DMS 273 treated with DMSO at 0.1 percent for 48 hours (cell line): ENCODE data around the gene PRKCA.
"Not testable (repeated sequence)": the region's sequence is repeated elsewhere in the genome, so short reads cannot be mapped to it uniquely, and the experiment has no call there.

Source experiments
- DNase-seq: peaks from one replicate; lab custom pipeline; 2025; lab: John Stamatoyannopoulos, UW

PRKCA gene

GRCh38 chr17:66290101-66290722 lies 12.2 kb upstream of the PRKCA start:
- no peak for DNase-seq

DNA sequence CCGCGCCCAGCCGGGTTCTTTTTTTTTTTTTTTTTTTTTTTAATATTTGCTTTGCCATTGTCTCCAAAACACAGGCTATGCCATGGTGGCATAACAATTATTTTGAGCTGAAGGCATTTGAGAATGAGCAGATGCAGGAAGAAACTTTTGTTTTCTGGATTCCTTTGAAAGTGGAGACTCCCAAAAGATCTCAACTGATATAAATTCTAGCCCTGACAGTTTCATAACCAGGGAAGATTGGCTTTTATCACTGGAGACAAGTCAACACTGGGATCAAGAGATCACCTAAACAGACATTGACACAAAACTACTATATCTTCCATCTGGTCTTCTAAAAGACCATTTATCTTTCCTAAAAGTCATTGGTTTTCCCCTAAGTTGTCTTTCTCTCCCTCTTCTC lies 10.1 kb upstream of the PRKCA start:
- no peak for DNase-seq

DNA sequence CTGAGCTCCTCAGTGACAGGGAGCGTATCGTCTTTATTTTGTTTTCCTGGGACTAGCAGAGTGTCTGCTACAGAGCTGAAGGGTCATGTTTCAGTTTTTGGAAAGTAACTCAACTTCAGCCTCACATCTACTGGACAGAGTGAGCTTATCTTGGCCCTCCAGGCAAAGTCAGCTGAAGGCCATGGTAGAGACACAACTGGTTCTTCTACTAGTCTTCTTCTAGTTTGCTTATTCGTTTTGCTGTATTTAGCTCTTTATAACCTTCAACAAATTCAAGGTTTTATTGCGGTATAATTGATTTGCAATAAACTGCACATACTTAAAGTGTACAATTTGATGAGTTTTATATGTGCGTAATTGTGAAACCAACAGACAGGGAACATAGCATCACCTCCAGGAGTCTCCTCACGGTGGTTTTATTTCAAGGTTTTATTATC lies 6.1 kb upstream of the PRKCA start:
- no peak for DNase-seq

DNA sequence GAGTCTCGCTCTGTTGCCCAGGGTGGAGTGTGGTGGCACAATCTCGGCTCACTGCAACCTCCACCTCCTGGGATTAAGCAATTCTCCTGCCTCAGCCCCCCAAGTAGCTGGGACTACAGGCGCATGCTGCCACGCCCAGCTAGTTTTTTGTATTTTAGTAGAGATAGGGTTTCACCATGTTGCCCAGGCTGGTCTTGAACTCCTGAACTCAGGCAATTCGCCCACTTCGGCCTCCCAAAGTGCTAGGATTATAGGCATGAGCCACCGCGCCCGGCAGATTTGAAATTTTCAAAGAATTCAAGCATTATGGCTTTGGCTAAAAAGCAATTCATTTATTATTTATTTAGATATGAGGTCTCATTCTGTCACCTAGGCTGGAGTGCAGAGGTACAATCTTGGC lies 5.0 kb upstream of the PRKCA start:
- not testable (repeated sequence) for DNase-seq

DNA sequence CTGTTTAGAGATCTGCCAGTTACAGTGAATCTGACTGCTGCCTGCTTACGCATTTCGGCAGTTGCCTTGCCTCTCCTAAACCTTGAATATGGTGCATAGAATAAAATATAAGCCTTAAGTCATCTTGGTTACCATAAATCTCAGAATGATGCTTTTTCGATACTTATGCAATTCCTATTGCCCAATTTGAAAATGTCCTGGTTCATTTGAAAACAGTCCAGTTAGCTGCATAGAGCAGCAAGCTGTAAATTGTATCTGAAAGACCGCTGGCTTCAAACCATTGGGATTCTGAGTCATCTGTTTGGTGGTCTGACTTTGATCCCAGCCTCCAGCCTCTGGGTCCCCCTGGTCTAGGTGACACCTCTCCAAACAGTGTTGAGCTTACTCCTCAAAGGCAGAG lies 2.7 kb upstream of the PRKCA start:
- DNase-seq, result no peak

- DNase-seq, result no peak
Observed at GRCh38 chr17:66300956-66301355, 1.5 kb upstream of the PRKCA start.

- no peak for DNase-seq
Observed at GRCh38 chr17:66301367-66301863, 998 bp upstream of the PRKCA start.

DNA sequence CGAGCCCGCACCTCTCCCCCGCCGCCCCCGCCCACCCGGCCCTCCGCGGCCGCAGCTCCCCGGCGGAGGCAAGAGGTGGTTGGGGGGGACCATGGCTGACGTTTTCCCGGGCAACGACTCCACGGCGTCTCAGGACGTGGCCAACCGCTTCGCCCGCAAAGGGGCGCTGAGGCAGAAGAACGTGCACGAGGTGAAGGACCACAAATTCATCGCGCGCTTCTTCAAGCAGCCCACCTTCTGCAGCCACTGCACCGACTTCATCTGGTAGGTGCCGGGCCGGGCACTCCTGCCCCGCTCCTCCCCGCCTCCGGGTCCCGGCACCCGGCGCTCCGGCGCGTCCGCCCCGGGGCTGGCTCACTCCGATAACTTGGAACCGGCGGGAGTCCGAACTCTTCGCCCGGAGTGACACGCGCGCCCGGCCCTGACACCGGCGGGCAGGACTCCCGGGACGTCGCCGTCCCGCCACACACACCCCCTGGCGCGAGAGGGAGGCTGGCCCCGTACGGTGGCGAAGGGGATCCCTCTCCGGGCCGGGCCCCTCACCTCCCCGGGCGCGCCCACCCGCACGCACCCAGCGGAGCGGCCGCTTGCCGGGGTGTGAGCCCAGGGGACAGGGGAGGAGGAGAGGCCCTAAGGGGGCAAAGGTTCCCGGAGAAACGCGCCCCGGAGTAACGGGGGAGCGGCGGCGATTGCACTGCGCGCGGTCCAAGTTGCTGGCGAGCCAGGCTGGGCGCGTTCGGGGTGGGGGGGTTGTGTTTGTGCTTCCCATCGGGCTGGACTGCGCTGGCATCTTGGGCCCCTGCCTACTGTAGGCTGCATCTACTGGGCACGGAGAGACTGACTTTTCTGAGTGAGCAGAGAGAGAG lies 581 bp downstream of the PRKCA start:
- DNase-seq, result peak; percentile 21

- no peak for DNase-seq
Observed at GRCh38 chr17:66304304-66305174, 2.1 kb downstream of the PRKCA start.

GRCh38 chr17:66306446-66306845 lies 4.0 kb downstream of the PRKCA start:
- no peak for DNase-seq

DNA sequence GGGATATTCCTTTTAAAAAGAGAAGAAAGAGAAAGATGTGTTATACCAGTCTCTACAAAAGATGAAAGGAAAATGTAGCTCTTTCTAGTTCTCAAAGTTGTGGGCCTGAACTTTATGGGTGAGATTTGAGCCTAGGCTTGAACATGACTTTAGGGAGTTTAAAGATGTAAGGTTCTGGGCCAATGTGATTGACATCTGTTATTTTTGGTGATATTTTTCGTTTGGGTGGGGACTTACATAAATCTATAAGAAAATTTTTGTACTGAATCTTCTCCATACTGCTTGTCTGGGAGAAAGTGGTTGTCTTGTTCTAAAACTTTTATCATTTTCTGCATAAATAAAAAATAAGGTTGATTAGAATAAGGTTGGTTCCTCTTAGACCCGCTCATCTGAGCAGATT lies 4.8 kb downstream of the PRKCA start:
- DNase-seq, result no peak

DNA sequence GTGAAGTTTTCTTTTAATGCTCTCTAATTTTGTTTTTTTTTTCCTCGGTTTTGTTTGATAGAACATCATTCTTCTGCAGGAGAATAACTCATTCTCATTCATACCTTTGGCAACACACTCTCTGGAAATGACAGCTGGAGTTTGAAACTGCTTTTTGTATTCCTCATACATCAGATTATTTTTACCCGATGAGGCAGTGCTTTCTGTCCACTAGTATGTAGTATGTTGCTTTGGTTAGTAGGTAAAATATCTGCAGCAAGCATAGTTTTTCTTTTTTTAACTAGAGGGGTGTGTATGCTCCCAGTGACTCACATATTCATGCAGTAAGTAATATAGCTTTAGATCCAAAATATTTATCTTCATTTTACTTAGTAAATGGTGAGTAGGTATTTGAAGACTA lies 6.4 kb downstream of the PRKCA start:
- no peak for DNase-seq

GRCh38 chr17:66309793-66310192 lies 7.4 kb downstream of the PRKCA start:
- DNase-seq, result no peak

DNA sequence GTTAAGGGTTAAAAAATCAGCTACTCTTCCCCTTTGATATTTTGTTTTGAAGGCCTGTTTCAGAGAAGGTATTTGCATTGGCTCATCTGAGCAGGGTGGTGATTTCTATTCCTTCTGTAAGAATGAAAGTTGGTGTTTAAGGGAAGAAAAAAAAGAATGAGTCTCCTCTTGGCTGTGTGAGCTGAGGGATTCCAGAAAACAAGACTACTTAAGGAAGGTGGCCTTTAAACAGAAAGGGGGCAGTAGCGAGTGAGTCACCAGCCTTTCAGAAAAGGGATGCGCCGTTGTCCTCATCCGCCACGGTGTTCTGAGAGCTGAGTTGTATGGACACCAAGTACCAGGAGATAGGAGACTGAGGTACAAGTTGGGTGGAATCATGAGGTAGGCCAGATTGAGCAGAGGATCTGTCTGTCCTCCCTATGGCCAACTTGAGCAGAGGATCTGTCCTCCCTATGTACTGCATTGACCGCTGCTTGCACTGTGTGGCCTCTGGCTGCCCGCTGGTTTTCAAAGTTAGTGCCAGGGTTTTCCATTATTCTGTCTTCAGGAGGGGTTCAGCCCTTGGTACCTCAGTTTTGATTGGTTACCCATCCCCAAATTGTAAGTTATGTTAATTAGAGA lies 8.2 kb downstream of the PRKCA start:
- no peak for DNase-seq

- DNase-seq, result no peak
Observed at GRCh38 chr17:66312912-66313311, 10.5 kb downstream of the PRKCA start.

DNA sequence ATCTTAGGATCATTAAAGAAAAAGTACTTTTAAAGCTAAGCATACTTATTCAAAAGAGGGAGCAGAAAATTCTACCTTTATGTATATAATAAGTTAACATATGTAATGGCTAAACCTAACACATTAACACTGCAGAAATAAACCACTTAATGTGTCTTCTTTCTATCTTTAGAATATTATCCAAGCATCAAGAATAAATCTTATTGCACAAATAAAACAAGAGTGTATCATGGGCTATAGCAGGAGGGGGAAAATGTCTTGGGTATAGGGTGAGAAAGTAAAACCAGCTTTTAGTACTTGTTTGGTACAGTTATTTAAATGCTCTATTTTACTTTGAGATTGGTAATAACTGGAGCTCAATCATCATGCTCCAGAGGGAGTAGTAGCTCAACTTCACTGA lies 10.9 kb downstream of the PRKCA start:
- DNase-seq, result no peak

GRCh38 chr17:66313995-66314659 lies 11.7 kb downstream of the PRKCA start:
- DNase-seq, result no peak

GRCh38 chr17:66317629-66318028 lies 15.2 kb downstream of the PRKCA start:
- DNase-seq, result no peak

GRCh38 chr17:66319226-66319625 lies 16.8 kb downstream of the PRKCA start:
- DNase-seq, result no peak

DNA sequence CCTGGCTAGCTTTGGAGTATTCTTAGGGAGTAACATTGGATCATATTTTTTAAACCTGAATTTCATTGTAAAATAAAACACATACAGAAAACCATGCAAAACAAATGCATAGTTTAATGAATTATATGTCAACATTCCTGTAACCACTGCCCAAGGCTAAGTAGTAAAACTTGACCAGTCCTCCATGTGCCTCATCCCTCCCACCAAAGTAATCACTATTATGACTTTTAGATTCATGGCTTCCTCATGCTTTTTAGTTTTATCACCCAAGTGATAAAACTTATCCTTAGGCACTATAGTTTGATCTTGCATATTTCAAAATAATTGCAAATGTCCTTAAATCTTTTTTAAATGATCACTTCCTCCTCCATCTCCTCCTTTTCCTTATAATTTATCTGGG lies 20.4 kb downstream of the PRKCA start:
- DNase-seq, result no peak

GRCh38 chr17:66324381-66325004 lies 22.1 kb downstream of the PRKCA start:
- not testable (repeated sequence) for DNase-seq
